HCT116 (cell line): Measurements from ENCODE around the gene FAM185A. TPM values are rescaled to one million over a fixed set of nuclear protein-coding genes. Genes with fewer than 3 reads are reported as not detected.

Experiments
- ATAC-seq: fragments of 200-7000 bp; cut with Tn5 transposase; 2 replicates; pipeline ENCODE4 v1.9.1; 2020; ENCODE audit warnings: mild to moderate bottlenecking, moderate library complexity
- BruUV-seq: library from RNA; stranded (reverse); fragments of 400-500 nt; replicated peaks from 2 replicates; lab custom pipeline; 2021; lab: Mats Ljungman, UMichigan
- CTCF ChIA-PET: fragments of 300-600 bp; sonication (Branson Sonifier 250); formaldehyde crosslinking; loops from one replicate; lab custom pipeline; 2021; ENCODE audit warnings: antibody characterized with exemption; lab: Charles Lee
- POLR2A ChIA-PET: fragments of 300-600, 350-600 bp; sonication (Branson Sonifier 250); formaldehyde crosslinking; loops from one replicate; lab custom pipeline; 2021; ENCODE audit warnings: antibody characterized with exemption; lab: Charles Lee
- RAD21 ChIA-PET, 2 experiments: fragments of 300-600 bp; sonication (Branson Sonifier 250); formaldehyde crosslinking; loops; one replicate each; lab custom pipeline; 2023; ENCODE audit warnings: low total read pairs in 2 of 2; ENCODE audit not compliant: uncharacterized antibody in 2 of 2, unreplicated experiment in 2 of 2, low non-redundant PET in 1 of 2; lab: Charles Lee
- DNase-seq: peaks from one replicate; pipeline ENCODE4 v3.0.0-alpha.2; 2010; ENCODE audit warnings: low read depth, low spot score
- H2AFZ ChIP-seq: fragments of 200-600 bp; shearing (Covaris generic), sonication (generic); 2 replicates; pipeline ENCODE4 v1.6.1; 2017; ENCODE audit warnings: low read depth, mixed run types, mixed read lengths, antibody characterized with exemption, low read length; ENCODE audit not compliant: poor library complexity, severe bottlenecking
- H3K27ac ChIP-seq: 2 replicates; pipeline ENCODE4 v1.5.1; 2012; ENCODE audit warnings: low read depth, low read length
- H3K27me3 ChIP-seq: fragments of 200-600 bp; sonication (generic); 2 replicates; pipeline ENCODE4 v1.6.1; 2016; ENCODE audit warnings: mixed run types, low read length, mixed read lengths; ENCODE audit not compliant: insufficient read depth
- H3K36me3 ChIP-seq, 2 experiments: fragments of 200-500 bp in 1 of 2; fragments of 200-600 bp in 1 of 2; sonication (Bioruptor generic) in 1 of 2; sonication (generic) in 1 of 2; 2 replicates each; pipeline versions ENCODE4 v1.5.1 to v1.6.1; 2014 to 2016; ENCODE audit warnings: low read length in 2 of 2, inconsistent platforms in 1 of 2, mixed read lengths in 1 of 2, mixed run types in 1 of 2; ENCODE audit not compliant: insufficient read depth in 2 of 2, control insufficient read depth in 1 of 2
- H3K4me1 ChIP-seq, 2 experiments: fragments of 200-600 bp in 1 of 2; sonication (generic) in 1 of 2; 2 replicates each; pipeline versions ENCODE4 v1.5.1 to v1.6.1; 2012 to 2017; ENCODE audit warnings: low read length in 2 of 2, inconsistent platforms in 1 of 2, mild to moderate bottlenecking in 1 of 2, mixed read lengths in 1 of 2, mixed run types in 1 of 2, moderate library complexity in 1 of 2; ENCODE audit not compliant: insufficient read depth in 2 of 2, control insufficient read depth in 1 of 2
- H3K4me2 ChIP-seq: fragments of 200-600 bp; sonication (generic); 2 replicates; pipeline ENCODE4 v1.6.1; 2017; ENCODE audit warnings: mixed run types, low read length, mixed read lengths
- H3K4me3 ChIP-seq, 2 experiments: fragments of 200-600 bp in 1 of 2; sonication (generic) in 1 of 2; replicated peaks in 1 of 2; 2 replicates each; pipeline ENCODE4 v1.5.1; 2011 to 2016; ENCODE audit warnings: low read length in 2 of 2, control low read depth in 1 of 2, low read depth in 1 of 2, mild to moderate bottlenecking in 1 of 2, mixed read lengths in 1 of 2, mixed run types in 1 of 2
- H3K79me2 ChIP-seq: fragments of 200-600 bp; sonication (generic); 2 replicates; pipeline ENCODE4 v1.6.1; 2017; ENCODE audit warnings: mild to moderate bottlenecking, mixed run types, low read length, moderate library complexity, mixed read lengths; ENCODE audit not compliant: insufficient read depth
- H3K9ac ChIP-seq: fragments of 200-600 bp; sonication (generic); 2 replicates; pipeline ENCODE4 v1.6.1; 2016; ENCODE audit warnings: low read length, mixed read lengths
- H3K9me2 ChIP-seq: fragments of 200-600 bp; sonication (generic), shearing (Covaris generic); 2 replicates; pipeline ENCODE4 v1.6.1; 2017; ENCODE audit warnings: mixed run types, mild to moderate bottlenecking, moderate library complexity; ENCODE audit not compliant: insufficient read depth
- H3K9me3 ChIP-seq, 2 experiments: fragments of 200-500 bp in 1 of 2; fragments of 200-600 bp in 1 of 2; sonication (Bioruptor generic) in 1 of 2; sonication (generic) in 1 of 2; 2 replicates each; pipeline ENCODE4 v1.6.1; 2014 to 2017; ENCODE audit warnings: low read length in 2 of 2, mixed read lengths in 2 of 2, inconsistent platforms in 1 of 2, low read depth in 1 of 2, mild to moderate bottlenecking in 1 of 2, mixed run types in 1 of 2, moderate library complexity in 1 of 2; ENCODE audit not compliant: control insufficient read depth in 1 of 2, insufficient read depth in 1 of 2
- H4K20me1 ChIP-seq: fragments of 200-600 bp; sonication (generic), shearing (Covaris generic); 2 replicates; pipeline ENCODE4 v1.6.1; 2017; ENCODE audit warnings: mixed run types, mild to moderate bottlenecking, moderate library complexity; ENCODE audit not compliant: insufficient read depth
- CBX3 ChIP-seq: IDR thresholded peaks from 2 replicates; pipeline ENCODE4 v1.6.1; 2012; ENCODE audit warnings: low read depth
- EGR1 ChIP-seq: IDR thresholded peaks from 2 replicates; pipeline ENCODE4 v1.6.1; 2012; ENCODE audit warnings: low read depth
- ELF1 ChIP-seq: IDR thresholded peaks from 2 replicates; pipeline ENCODE4 v1.6.1; 2012; ENCODE audit warnings: low read depth, borderline replicate concordance
- EZH2 ChIP-seq: fragments of 200-600 bp; sonication (generic); IDR thresholded peaks from 2 replicates; pipeline ENCODE4 v1.6.1; 2017; ENCODE audit warnings: antibody characterized with exemption, mixed run types
- EZH2phosphoT487 ChIP-seq: fragments of 200-600 bp; IDR thresholded peaks from 2 replicates; pipeline ENCODE4 v1.6.1; 2018; ENCODE audit warnings: antibody characterized with exemption, borderline replicate concordance
- JUND ChIP-seq: IDR thresholded peaks from 2 replicates; pipeline ENCODE4 v1.6.1; 2012
- POLR2A ChIP-seq: IDR thresholded peaks from 2 replicates; pipeline ENCODE4 v1.7.0; 2011; ENCODE audit warnings: borderline replicate concordance; ENCODE audit not compliant: insufficient read depth, insufficient read length; ENCODE audit errors: extremely low read depth
- RAD21 ChIP-seq: IDR thresholded peaks from 2 replicates; pipeline ENCODE4 v1.6.1; 2012; ENCODE audit warnings: low read depth, mild to moderate bottlenecking
- SIN3A ChIP-seq: IDR thresholded peaks from 2 replicates; pipeline ENCODE4 v1.6.1; 2012; ENCODE audit warnings: low read depth
- SP1 ChIP-seq: IDR thresholded peaks from 2 replicates; pipeline ENCODE4 v1.6.1; 2012; ENCODE audit warnings: low read depth
- SRF ChIP-seq: IDR thresholded peaks from 2 replicates; pipeline ENCODE4 v1.6.1; 2012; ENCODE audit warnings: low read depth
- TCF7L2 ChIP-seq: IDR thresholded peaks from 2 replicates; pipeline ENCODE4 v1.7.0; 2011; ENCODE audit warnings: borderline replicate concordance, inconsistent platforms; ENCODE audit not compliant: insufficient read depth, insufficient read length; ENCODE audit errors: extremely low read depth
- ZFX ChIP-seq: fragments of 450-650 bp; IDR thresholded peaks from 2 replicates; pipeline ENCODE4 v1.6.1; 2017
- ZNF274 ChIP-seq: fragments of 200-500 bp; sonication (Bioruptor generic); IDR thresholded peaks from 2 replicates; pipeline ENCODE4 v1.6.1; 2014; ENCODE audit warnings: mild to moderate bottlenecking, low read depth, low read length, inconsistent platforms
- intact Hi-C: fragments of 100-400 bp; cut with micrococcal nuclease; formaldehyde crosslinking; loops from 2 replicates; pipeline ENCODE4 v1.10.0; 2022
- total RNA-seq: library from RNA; stranded (reverse); gene quantifications from one replicate; pipeline ENCODE4 v1.2.1, GENCODE V29; 2021; ENCODE audit not compliant: unreplicated experiment
- TF ChIP-seq, protein P1 (sequence below): IDR thresholded peaks from 2 replicates; pipeline ENCODE4 v1.6.1; 2012
- TF ChIP-seq, protein P2 (sequence below): IDR thresholded peaks from 2 replicates; pipeline ENCODE4 v1.6.1; 2012; ENCODE audit warnings: low read depth
- TF ChIP-seq, protein P3 (sequence below): IDR thresholded peaks from 2 replicates; pipeline ENCODE4 v1.6.1; 2012
- TF ChIP-seq, protein P4 (sequence below): IDR thresholded peaks from 2 replicates; pipeline ENCODE4 v1.6.1; 2011; ENCODE audit warnings: mild to moderate bottlenecking, low read length, moderate library complexity; ENCODE audit not compliant: insufficient replicate concordance; ENCODE audit errors: extremely low read depth

FAM185A gene
- total RNA-seq, 1 experiment from 2014 or later: 8.0 TPM

DNA sequence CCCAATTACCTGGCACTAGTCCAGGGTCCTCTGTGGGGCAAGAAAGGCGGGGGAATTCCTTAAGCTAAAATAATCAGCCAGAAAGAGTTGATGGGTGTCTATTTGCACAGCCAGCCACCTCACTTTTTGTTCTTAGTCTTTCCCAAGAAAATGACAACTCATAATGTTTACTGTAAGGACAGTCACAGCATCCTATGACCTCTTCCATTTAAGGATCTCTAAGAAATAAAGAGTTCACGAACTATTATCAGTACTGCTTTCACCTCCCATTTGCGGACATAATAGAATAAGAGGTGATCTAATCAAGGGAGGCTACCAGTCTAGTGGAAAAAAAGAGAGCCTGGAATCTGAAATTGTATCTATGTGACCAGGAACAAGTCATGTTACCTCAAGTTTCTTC is 91.6 kb downstream of the FAM185A start (continued):
- TF ChIP-seq, protein P1, sequence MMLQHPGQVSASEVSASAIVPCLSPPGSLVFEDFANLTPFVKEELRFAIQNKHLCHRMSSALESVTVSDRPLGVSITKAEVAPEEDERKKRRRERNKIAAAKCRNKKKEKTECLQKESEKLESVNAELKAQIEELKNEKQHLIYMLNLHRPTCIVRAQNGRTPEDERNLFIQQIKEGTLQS: no peak

DNA sequence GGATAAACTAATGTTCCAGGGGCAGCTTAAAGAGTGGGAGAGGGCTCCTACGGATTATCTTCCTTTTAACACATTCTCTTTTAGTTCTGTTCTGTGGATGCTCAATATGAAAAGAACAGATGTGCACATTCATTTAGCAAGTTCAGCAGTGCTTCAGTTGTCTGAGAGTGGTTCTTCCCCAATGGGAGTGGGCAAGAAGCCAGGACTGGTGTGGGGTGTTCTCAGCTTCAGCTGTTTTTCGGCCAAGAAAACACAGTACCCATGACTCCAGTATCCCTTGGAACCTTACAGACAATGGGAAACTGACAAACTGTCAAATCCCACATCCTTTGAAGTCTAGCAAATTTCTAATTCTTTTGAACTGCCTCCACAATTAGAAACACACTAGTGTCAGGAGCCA is 92.5 kb downstream of the FAM185A start:
- no peak overlapping the region for H3K9ac ChIP-seq
- ChIA-PET CTCF (no interaction called here), RAD21 (no interaction called here), POLR2A (no interaction called here)
- no peaks in the 10 kb centered on the region for H3K9me3 ChIP-seq
- no TSS peak for BruUV-seq
- H3K27me3 ChIP-seq: no peaks in the 10 kb centered on the region
- no peaks in the 10 kb centered on the region for H4K20me1 ChIP-seq
- H3K4me1 ChIP-seq: peaks cover under 1 to 10% of the 10 kb centered on the region in 2 experiments
- no peak for ATAC-seq
- intact Hi-C loops: no loop called here
- DNase-seq: no peak
- H2AFZ ChIP-seq: no peak overlapping the region
- H3K79me2 ChIP-seq: no peaks in the 10 kb centered on the region
- H3K36me3 ChIP-seq: no peaks in the 10 kb centered on the region
- no peak overlapping the region for H3K4me2 ChIP-seq
- no peak overlapping the region for H3K27ac ChIP-seq
- TF ChIP-seq EGR1 (no peak), SP1 (no peak), SRF (no peak), JUND (no peak), ELF1 (no peak), SIN3A (no peak), RAD21 (no peak), TCF7L2 (no peak), POLR2A (no peak), EZH2phosphoT487 (no peak), ZNF274 (no peak), CBX3 (no peak), ZFX (no peak), EZH2 (no peak)
- TF ChIP-seq, protein P2, sequence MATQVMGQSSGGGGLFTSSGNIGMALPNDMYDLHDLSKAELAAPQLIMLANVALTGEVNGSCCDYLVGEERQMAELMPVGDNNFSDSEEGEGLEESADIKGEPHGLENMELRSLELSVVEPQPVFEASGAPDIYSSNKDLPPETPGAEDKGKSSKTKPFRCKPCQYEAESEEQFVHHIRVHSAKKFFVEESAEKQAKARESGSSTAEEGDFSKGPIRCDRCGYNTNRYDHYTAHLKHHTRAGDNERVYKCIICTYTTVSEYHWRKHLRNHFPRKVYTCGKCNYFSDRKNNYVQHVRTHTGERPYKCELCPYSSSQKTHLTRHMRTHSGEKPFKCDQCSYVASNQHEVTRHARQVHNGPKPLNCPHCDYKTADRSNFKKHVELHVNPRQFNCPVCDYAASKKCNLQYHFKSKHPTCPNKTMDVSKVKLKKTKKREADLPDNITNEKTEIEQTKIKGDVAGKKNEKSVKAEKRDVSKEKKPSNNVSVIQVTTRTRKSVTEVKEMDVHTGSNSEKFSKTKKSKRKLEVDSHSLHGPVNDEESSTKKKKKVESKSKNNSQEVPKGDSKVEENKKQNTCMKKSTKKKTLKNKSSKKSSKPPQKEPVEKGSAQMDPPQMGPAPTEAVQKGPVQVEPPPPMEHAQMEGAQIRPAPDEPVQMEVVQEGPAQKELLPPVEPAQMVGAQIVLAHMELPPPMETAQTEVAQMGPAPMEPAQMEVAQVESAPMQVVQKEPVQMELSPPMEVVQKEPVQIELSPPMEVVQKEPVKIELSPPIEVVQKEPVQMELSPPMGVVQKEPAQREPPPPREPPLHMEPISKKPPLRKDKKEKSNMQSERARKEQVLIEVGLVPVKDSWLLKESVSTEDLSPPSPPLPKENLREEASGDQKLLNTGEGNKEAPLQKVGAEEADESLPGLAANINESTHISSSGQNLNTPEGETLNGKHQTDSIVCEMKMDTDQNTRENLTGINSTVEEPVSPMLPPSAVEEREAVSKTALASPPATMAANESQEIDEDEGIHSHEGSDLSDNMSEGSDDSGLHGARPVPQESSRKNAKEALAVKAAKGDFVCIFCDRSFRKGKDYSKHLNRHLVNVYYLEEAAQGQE: no peak
- TF ChIP-seq, protein P3, sequence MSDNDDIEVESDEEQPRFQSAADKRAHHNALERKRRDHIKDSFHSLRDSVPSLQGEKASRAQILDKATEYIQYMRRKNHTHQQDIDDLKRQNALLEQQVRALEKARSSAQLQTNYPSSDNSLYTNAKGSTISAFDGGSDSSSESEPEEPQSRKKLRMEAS: no peak
- TF ChIP-seq, protein P4, sequence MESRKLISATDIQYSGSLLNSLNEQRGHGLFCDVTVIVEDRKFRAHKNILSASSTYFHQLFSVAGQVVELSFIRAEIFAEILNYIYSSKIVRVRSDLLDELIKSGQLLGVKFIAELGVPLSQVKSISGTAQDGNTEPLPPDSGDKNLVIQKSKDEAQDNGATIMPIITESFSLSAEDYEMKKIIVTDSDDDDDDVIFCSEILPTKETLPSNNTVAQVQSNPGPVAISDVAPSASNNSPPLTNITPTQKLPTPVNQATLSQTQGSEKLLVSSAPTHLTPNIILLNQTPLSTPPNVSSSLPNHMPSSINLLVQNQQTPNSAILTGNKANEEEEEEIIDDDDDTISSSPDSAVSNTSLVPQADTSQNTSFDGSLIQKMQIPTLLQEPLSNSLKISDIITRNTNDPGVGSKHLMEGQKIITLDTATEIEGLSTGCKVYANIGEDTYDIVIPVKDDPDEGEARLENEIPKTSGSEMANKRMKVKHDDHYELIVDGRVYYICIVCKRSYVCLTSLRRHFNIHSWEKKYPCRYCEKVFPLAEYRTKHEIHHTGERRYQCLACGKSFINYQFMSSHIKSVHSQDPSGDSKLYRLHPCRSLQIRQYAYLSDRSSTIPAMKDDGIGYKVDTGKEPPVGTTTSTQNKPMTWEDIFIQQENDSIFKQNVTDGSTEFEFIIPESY: no peak
- TF ChIP-seq, protein P1: no peak
- H3K4me3 ChIP-seq: no peak overlapping the region
- peaks cover 6% of the 10 kb centered on the region; the same call in 1 of the 2 replicates for H3K9me2 ChIP-seq
